GM20000 (cell line): ENCODE measurements around the gene ORC4.

Source experiments
- DNase-seq: peaks from one replicate; pipeline ENCODE4 v3.0.0; 2012; ENCODE audit warnings: low spot score
- TF ChIP-seq, protein P1 (sequence below): IDR thresholded peaks from 2 replicates; pipeline ENCODE4 v1.5.1; 2012; ENCODE audit warnings: mild to moderate bottlenecking, control low read depth; ENCODE audit errors: extremely low read depth, missing control alignments

ORC4 gene

DNA sequence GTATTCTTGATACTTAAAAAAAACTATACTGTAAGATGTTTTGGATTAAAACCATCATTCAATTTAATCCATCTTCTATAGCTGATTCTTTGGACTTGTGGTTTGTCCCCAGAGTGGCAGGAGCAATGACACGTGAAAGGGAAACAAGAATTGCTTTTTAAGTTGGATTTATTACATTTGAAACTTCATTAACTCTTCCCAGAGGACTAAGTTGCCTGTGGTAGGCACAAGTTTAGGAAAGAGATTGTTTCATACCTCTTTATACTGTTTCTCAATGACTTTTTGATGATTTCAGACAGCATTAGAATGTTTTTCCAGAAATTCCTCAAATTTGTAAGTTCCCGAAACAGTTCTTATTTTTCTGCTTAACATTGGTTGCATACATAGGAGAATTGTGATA, 134.4 kb downstream of the ORC4 start:
- no peak for DNase-seq
- TF ChIP-seq, protein P1, sequence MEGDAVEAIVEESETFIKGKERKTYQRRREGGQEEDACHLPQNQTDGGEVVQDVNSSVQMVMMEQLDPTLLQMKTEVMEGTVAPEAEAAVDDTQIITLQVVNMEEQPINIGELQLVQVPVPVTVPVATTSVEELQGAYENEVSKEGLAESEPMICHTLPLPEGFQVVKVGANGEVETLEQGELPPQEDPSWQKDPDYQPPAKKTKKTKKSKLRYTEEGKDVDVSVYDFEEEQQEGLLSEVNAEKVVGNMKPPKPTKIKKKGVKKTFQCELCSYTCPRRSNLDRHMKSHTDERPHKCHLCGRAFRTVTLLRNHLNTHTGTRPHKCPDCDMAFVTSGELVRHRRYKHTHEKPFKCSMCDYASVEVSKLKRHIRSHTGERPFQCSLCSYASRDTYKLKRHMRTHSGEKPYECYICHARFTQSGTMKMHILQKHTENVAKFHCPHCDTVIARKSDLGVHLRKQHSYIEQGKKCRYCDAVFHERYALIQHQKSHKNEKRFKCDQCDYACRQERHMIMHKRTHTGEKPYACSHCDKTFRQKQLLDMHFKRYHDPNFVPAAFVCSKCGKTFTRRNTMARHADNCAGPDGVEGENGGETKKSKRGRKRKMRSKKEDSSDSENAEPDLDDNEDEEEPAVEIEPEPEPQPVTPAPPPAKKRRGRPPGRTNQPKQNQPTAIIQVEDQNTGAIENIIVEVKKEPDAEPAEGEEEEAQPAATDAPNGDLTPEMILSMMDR: no peak

DNA sequence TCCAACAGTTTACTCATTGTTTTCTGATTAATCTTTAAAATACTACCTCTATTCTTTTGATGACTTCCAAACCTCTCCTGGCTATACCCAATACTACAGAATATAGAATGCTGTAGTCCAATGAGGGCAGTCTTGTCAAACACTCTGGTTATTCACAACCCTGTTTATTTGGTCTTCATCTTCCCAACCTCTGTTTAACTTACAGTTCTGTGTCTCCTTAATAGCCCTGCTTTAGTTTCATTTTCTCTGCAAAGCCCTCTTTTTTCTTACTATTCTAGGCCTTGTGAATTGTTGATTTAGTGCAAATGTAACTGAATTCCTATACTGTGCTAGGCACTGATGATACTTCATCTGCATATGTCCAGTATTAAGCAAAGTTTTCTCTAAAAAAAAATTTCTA, 135.7 kb downstream of the ORC4 start:
- DNase-seq: no peak
- TF ChIP-seq, protein P1: no peak

DNA sequence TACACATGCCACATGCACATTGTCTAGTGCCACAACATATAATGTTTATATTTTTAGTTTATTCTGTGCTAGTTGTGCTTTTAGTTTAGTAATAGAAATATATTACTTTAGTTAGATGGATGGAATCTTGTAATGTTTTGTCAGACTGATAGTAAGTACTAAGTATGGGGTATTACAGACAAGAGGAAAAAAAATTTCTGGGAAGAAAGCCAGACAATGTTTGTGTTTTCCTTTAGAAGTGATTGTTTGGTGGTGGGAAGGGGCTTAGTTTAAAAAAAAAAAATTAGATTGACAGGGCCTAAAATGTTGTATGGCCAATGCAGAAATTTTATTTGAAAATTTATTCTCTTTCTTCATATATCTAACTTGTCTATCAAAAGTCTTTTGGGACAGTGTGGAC, 137.9 kb downstream of the ORC4 start:
- no peak for DNase-seq
- TF ChIP-seq, protein P1: no peak
